ENCODE measurements around the gene MMD2.

DNA sequence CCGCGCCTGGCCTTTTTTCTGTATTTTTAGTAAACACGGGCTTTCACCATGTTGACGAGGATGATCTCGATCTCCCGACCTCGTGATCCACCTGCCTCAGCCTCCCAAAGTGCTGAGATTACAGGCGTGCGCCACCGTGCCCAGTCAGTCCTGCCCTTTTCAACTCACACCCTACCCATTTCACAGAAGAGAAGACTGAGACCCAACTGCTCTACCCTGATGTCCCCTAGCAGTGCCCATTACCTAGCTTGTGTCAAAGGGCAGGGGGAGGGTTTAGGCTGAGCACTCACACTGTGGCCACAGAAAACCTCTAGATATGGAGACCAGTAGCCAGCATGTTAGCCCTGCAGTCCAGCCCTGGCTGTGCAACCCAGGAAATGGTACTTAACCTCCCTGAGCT is 15.7 kb downstream of the MMD2 start:
- TF ChIP-seq POLR2A (IDR thresholded peaks at IDR 0.05; ENCODE audit: control extremely low read depth in 1 of 2, low read depth in 2 of 2, low read length in 2 of 2) (no peak), CEBPB (IDR thresholded peaks at IDR 0.05; ENCODE audit: low read depth, low read length) (no peak), GABPA (IDR thresholded peaks at IDR 0.05; ENCODE audit: borderline replicate concordance, insufficient read depth, low read length) (no peak), RAD21 (IDR thresholded peaks at IDR 0.05 in 1 of 2, conservative IDR thresholded peaks at IDR 0.05 in 1 of 2; ENCODE audit: low read depth in 2 of 2, low read length in 2 of 2) (no peak)
- TF ChIP-seq, protein P1, sequence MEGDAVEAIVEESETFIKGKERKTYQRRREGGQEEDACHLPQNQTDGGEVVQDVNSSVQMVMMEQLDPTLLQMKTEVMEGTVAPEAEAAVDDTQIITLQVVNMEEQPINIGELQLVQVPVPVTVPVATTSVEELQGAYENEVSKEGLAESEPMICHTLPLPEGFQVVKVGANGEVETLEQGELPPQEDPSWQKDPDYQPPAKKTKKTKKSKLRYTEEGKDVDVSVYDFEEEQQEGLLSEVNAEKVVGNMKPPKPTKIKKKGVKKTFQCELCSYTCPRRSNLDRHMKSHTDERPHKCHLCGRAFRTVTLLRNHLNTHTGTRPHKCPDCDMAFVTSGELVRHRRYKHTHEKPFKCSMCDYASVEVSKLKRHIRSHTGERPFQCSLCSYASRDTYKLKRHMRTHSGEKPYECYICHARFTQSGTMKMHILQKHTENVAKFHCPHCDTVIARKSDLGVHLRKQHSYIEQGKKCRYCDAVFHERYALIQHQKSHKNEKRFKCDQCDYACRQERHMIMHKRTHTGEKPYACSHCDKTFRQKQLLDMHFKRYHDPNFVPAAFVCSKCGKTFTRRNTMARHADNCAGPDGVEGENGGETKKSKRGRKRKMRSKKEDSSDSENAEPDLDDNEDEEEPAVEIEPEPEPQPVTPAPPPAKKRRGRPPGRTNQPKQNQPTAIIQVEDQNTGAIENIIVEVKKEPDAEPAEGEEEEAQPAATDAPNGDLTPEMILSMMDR (IDR thresholded peaks at IDR 0.05; ENCODE audit: control extremely low read depth in 1 of 3, insufficient read depth in 1 of 3, low read depth in 1 of 3, low read length in 3 of 3): no peak

Measured in H1 (cell line).